NOMO-1 (cell line): ENCODE measurements around the gene CARHSP1.
"Not testable (repeated sequence)": the region's sequence is repeated elsewhere in the genome, so short reads cannot be mapped to it uniquely, and the experiment has no call there.

Source experiments
- DNase-seq, 2 experiments: peaks; one replicate each; lab custom pipeline; 2025; ENCODE audit not compliant: unreplicated experiment in 2 of 2; lab: John Stamatoyannopoulos, UW

Gene CARHSP1

DNA sequence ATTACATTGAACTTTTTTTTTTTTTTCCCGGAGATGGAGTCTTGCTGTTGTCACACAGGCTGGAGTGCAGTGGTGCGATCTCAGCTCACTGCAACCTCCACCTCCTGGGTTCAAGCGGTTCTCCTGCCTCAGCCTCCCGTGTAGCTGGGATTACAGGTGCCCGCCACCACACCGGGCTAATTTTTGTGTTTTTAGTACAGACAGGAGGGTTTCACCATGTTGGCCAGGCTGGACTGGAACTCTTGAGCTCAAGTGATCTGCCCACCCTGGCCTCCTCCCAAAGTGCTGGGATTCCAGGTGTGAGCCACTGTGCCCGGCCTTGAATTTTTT lies 5.0 kb upstream of the CARHSP1 start:
- DNase-seq, result not testable (repeated sequence)

DNA sequence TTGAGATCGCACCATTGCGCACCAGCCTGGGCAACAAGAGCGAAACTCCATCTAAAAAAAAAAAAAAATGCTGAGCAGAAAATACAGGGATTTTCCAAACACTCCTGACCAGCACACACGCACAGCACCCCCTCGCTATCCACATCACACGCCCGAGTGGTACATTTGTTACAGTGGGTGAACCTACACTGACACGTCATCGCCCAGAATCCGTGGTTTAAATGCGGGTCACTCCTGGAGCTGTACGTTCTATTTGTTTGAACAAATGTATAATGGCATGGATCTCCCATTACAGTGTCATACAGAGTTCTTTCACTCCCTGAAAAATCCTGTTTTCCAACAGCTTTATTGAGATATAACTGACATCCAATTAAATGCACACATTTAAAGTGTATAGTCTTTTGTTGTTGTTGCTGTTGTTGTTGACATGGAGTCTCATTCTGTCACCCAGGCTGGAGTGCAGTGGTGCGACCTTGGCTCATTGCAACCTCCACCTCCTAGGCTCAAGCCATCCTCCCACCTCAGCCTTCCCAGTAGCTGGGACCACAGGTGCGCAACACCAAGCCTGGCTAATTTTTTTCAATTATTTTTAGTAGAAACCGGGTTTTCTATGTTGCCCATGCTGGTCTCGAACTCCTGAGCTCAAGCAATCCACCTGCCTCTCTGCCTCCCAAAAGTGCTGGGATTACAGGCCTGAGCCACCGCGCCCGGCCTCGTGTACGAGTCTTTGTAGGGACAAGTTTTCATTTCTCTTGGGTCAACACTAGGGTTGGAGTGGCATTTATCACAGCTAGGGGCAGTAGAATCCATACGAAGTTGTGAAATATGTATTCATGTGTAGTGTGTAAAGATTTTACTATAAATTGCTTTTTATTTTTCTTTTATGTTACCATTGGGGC lies 4.4 kb upstream of the CARHSP1 start:
- no peak for DNase-seq

DNA sequence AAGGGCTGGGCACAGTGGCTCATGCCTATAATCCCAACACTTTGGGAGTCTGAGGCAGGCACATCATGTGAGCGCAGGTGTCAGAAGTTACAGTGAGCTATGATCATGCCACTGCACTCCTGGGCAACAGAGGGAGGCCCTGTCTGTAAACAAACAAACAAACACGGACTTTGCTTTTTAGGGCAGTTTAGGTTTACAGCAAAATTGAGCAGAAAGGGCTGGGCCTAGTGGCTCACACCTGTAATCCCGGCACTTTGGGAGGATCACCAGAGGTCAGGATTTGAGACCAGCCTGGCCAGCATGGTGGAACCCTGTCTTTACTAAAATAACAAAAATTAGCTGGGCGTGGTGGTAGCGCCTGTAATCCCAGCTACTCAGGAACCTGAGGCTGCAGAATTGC lies 3.3 kb upstream of the CARHSP1 start:
- no peak for DNase-seq

DNA sequence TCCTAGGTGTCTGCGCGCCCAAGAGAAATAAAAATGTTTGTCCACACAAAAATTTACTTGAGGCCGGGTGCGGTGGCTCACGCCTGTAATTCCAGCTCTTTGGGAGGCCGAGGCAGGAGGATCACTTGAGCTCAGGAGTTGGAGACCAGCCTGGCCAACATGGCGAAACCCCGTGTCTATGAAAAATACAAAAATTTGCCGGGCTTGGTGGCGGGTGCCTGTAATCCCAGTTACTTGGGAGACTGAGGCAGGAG lies 1.1 kb upstream of the CARHSP1 start:
- not testable (repeated sequence) for DNase-seq

DNA sequence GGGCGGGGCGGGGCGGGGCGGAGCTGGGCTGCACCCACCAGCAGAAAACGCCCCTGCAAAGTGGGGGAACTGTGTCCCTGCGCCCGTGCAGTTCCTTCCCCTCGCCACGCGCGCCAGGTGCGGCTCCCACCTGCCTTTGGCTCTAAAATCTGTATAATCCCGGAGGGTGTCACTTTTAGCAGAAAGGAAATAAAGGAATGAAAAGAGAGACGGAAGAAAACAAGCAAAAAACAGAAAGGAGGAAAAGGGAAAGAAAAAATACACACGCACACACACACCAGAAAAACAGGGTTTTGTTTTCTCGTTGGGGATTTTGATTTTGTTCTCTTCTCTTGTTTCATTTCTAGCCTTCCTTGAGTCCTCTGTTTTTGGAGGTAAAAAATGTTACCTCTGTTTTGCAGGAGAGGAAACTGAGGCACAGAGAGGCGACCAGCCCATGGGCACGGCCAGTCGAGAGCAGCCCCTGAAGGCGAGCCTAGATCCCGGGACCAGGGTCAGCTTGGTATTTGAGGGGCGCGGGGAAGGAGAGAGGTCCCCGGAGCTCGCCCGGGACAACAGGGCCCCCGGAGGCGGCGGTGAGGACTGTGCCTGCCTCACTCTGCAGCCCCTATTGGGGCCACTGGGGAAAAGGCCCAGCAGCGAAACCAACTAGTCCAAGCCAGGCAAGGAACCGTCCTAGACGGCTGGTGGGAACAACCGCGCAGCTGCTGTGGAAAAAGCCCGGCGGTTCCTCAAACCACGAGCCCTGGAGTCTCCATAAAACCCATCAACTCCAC lies 594 bp upstream of the CARHSP1 start:
- DNase-seq, result peak in 1 of 2 experiments; percentile 17

DNA sequence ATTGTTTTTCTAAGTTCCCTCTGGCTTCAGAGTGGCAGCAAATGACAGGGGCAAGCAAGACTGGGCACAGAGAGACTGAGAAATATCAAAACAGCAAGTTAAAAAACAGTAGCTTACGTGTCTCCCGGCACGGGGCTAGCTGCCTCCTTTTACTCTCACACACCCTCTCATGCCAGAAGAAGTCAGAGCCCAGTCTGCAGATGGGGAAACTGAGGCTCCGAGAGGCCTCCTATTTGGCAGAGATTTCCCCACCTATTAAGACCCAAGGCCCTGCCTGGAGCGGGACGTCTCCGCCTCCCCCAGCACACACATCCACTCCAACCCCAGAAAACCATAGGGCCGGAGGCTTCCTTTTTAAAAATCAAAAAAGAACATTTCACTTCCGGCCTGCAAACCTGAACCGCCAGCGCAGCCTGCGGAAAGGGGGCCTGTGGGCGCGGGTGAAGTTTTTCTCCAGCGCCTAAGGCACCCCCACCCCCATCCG lies 832 bp downstream of the CARHSP1 start:
- peak; percentile 23 to 76 for DNase-seq

DNA sequence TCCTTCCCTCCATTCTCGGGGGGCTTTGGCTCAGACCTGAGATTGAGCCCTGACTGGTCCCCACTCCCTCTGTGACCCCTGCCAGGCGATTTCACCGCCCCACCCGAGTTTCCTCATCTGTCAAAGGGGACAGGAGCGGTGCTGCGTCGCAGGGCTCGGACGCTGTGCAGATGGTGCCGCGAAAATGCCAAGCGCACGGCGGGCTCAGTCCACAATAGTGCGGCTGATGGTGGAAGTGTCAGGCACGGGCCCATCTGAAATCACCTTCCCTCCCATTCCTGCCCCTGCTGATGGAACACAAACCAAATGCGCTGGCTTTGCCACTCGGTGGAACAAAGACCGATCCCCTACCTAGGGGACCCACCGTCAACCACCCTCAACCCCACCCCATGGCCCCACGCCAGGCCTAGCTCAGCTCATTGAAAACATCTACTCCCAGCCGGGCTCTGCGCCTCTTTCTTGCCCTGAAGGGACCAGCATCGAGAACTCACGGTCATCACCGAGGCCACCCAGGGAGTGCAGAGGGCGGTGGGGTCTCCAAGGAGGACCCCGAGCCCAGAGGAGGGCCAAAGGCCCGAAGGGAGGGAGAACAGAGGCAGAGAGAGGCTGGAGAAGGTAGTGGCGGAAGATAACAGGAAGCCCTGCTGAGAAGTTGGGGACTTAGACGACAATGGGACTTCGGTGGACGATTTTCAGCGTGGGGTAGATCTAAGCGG lies 1.4 kb downstream of the CARHSP1 start:
- DNase-seq, result no peak

DNA sequence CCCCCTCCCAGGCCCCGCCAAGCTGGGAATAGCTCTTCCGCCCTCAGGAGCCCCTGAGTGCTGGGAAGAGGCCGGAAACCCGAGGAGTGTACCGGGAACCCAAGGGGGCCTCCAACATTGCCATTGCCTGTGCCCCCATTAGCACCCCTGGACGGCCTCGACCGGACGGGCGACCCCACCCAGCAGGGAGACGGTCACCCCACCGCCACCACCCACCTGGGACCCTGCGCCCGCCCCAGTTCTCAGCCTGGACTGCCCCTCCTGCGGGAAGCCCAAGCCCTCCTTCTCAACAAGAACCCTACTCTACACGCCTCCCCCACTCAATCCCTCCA lies 2.0 kb downstream of the CARHSP1 start:
- DNase-seq, result no peak

DNA sequence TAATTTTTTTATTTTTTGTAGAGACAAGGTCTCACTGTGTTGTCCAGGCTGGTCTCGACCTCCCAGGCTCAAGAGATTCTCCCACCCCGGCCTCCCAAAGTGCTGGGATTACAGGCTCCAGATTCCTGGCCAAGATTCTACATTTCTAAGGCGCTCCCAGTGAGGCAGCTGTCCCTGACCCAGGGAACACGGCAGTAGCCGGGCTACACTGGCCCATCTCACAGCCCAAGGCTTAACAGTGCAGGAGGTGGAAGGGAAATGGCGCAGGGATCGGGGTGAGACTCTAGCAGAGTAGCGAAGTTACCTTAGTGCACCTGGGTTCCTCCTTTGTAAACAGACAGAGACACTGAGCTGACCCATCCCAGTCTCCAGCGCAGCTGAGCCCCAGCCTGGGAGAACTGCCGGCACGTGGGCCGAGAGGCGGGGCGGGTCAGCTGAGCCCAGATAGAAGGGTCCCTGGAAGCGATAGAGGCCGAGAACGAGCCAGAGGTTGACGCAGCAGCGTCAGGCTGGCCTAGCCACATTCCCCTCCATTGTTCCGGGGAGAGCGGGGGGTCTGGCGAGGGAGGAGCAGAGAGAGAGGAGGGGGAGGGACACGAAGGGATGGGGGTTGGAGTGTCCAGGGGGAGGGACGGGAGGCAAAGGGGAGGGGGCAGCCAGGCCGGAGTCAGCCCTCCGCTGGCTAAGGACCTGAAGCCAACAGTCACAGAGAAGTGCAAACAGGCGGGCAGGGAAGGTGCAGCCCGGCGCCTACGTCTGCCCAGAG lies 2.5 kb downstream of the CARHSP1 start:
- no peak for DNase-seq

DNA sequence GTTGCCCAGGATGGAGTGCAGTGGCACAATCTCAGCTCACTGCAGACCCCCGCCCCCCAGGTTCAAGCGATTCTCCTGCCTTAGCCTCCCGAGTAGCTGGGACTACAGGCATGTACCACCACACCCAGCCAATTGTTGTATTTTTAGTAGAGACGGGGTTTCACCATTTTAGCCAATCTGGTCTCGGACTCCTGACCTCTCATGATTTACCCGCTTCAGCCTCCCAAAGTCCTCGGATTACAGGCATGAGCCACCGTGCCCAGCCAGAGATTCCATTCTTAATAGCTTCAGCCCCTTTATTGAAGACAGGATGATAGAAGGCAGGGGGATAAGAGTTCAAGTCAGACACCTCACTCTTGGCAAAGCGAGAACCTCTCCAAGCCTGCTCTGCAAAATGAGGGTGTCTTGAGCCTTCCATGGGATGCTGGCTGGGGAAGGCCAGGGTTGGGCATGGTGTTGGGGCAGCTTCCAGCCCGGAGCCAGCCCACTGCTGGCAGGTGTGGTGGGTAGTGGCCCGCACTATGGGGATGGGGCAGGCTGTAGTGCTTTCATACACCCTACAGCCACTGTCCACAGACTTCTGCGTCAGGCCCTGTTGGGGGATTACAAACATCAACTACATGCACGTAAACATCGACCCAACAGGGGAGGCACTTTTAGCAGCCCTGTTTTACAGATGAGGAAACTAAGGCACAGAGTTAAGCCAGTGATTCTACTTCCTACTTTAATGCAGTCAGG lies 3.5 kb downstream of the CARHSP1 start:
- no peak for DNase-seq

DNA sequence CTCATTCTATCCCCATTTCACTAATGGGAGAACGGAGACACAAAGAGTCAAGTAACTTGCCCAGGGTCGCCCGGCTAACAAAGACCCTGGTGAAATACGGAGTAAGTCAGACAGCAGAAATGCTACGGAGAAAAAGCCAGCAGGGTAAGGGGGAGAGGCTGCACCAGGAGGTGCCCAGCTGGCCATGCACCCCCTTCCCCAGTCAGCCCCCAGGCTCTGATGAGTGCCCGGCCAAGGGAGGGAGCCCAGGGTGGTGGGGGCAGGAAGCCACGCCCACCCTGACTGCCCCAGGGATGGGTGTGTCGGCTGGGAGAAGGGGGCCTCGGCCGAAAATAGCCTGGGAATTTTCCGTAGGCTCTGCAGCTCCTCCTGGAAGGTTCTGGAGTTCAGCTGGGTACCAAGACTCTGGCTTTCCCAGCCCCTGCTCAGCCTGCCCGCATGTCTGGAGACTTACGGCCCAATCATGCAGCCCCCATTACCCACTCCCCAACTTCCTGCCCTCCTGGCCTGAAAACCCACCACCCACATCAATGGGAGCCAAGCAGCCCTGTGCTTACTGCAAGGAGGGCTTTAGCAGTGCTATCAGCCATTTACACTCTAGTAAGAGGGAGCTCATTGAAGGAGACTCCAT lies 4.2 kb downstream of the CARHSP1 start:
- no peak for DNase-seq

DNA sequence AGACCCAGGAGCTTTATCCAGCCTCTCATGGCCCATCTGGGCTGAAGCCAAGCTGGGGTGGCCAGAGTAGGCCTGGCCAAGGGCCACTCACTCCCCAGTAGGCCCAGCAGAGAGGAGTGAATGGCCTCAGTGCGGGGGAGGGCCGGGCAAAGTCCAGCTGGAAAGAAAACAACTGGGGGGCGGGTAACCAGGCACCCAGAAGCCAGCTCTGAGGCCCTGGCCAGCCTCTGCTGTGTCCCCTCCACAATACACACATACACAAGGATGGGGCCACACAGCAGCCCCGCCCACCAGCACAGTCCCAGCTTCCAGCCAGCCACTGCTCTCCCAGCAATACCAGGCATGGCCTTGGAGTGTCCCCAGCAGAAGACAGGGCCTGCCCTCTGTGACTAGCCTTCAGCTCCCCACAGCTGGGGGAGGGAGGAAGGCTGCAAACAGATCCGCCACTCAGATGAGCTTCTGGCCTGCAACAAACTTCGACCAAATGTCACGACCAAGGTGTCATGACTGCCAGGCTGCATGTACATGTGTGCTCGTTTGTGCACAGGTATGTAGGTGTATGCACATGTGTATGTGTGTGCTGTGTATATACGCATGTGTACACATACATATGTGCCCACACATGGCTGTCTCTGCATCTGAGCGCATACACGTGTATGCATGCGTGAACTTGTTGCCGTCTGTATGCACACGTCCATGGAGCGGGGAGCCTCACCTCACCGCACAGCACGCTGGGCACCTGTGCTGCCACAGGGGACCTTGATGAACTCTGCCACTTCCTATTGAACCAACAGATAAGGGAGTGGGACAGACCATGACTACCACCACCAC lies 5.0 kb downstream of the CARHSP1 start:
- DNase-seq, result no peak

DNA sequence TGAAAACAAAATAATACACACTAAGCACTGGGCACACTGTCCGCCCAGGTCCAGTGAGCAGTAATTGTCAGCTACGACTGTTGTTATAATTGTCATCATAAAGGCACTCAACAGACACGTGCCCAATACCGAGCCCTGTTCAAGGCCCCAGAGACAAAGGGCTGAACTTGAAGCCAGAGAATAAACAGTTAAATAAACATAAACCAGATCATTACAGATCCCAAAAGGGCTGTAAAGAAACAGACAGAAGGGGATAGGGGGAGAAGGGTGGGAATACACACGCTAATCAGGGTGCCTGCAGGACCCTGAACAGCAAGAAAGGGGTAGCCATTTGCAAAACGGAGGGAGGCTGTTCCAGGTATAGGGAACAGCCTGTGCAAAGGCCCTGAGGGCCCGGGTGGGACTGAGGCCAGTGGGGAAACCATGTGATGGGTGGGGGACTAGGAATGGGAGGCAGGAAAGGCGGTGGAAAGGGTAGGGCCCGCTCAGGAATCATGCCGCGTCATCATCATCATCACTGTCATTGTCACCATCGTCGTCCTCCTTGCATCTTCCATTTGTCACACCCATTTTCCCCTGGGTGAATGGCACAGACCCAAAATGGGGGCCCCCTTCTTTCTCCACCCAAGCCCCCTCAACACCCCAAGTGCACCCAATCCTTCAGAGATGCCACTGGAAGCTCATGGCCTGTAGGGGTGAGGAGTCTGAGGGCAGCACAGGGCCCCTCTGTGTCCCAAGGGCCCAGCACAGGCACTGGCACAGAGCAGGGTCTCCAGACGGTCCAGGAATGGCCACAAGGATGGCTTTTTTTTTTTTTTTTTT lies 6.3 kb downstream of the CARHSP1 start:
- no peak for DNase-seq

DNA sequence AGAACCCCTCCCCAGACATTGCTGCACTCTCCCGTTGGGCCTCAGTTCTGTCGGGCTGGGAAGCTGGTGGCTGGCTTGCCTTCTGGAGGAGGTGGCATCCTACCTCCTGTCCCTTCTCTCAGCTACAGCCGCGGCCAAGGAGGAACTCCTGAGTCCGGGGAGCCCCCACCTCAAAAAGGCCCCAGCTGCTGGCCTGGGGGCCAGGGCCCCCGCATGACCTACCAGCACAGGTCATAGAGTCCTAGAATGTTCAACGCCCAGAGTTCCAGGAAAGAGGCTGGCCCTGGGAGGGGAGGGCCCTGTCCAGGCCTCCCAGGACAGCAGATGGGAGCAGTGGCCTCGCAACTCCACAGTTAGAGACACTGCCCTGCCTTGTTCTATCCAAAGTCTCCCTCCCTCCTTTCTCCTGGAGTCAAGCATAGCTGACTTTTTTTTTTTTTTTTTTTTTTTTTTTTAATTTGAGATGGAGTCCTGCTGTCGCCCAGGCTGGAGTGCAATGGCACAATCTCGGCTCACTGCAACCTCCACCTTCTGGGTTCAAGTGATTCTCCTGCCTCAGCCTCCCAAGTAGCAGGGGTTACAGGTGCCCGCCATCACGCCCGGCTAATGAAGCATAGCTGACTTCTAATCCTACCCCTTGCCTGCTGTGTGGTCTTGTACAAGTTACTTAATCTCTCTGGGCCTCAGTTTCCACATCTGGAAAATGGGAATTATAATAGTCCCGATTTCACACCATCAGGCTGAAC lies 7.1 kb downstream of the CARHSP1 start:
- DNase-seq, result no peak

DNA sequence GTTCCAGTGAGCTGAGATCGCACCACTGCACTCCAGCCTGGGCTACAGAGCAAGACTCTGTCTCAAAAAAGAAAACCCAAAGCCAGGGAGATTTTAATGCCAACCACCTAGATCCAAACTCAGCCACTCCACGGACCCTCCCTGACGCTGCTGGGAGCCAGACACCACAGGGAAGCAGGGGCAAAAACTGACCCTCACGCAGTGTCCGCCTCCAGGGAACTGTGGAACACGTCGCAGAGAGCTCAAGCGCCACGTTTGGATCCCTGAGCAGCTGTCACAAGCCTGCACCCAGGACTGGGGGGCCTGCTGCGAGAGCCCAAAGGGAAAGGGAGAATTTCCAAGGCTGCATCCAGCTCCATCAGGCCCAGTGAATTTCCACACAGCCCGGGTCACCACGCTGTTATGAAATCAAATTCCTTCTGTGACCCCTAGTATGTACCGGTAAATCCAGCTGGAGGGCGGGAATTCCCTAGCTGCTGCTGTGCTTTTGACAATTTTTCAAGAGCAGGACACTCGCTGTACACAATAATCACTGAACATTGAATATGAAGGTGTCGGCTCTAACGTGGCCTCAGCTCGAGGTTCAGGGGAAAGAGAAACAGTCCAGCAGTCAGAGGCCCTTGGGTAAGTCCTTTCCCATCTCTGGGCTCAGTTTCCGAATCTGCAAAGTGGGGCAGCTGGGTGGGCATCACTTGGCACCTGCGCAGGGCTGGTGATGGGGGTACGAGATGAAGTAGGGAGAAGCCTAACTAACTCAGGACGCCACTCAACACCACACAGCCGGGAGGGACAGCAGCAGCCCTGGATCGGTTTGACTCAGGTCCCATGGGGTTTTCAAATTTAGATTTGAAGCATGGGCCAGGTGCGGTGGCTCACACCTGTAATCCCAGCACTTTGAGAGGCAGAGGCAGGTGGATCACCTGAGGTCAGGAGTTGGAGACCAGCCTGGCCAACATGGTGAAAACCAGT lies 8.6 kb downstream of the CARHSP1 start:
- DNase-seq, result no peak
